GM18508 (cell line): Measurements from ENCODE around the gene FBXO11.
A peak's percentile ranks its signal among the peaks of the same experiment; 100 is the strongest.
"Not testable (repeated sequence)": the region's sequence is repeated elsewhere in the genome, so short reads cannot be mapped to it uniquely, and the experiment has no call there.

ENCODE experiments used
- ATAC-seq: cut with Tn5 transposase; IDR thresholded peaks from one replicate; pipeline ENCODE4 v1.9.1; 2021; ENCODE audit warnings: moderate number of reproducible peaks; ENCODE audit not compliant: insufficient read depth, unreplicated experiment

Gene FBXO11

DNA sequence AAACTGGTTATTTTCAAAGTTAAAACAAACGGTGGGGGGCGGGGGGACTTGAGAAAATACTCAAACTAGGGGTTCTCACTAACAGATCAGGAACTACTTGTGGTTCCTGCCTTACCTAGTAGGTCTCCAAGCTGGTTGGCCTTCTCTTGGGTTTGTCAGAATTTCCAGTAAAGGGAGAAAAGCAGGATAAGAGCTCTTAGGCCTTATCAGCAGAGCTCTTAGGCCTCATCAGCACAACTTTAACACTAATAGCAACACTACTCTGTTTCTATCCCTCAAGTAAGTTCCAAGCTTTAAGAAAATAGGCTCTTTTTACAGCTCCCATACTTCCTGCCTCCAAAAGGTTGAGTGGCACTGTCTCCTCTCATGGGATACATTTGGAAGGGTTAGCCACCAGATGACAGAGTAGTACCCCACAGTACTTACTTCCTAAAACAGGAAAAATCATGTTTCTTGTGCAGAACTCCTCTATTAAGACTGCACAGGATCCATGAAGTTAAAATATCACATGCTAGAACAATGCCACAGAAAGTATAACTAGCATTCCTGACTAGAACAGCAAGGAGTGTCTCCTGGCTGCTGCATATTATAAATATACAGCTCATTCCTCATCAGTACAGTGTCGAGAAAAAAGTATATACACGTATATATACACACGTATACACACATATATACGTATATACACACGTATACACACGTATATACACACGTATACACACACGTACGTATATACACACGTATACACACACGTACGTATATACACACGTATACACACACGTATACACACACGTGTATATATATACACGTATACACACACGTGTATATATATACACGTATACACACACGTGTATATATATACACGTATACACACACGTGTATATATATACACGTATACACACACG lies 6.1 kb downstream of the FBXO11 start:
- no peak for ATAC-seq

DNA sequence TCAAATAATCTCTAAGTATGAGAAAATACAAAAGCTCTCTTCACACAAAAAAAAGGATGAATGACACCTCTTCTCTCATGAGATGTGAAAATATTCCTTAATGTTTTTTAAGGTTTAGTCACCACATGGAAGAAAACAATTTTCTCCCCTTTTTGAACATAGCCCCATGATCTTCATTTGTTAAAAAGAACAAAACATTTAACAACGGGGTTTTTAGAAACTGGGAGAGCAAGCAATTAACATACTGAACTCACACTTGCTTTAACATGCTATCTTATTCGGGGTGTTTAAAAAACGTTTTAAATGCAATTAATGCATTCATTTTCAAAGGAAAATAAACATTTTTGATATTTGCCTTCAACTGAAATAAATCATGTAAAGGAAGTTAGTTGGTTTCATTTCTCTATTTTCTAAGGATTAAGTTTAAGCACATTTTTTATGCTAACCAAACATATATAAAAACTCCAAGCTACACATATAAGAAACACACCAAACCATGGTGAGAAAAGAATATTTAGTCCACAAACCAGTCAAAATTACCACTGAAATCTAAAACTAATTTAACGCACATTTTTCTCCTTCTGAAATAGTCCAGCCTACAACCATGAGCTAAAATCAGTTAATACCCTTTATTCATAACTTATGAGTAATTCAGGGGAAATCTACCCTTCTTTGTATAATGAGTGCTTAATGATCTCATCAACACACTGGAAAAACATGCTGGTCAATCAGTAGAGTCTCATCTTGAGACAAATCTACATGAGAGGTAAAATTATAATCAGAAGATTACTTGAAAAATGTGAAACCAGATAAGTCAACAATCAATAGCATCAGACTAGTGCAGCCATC lies 8.2 kb downstream of the FBXO11 start:
- peak; percentile 74 for ATAC-seq

DNA sequence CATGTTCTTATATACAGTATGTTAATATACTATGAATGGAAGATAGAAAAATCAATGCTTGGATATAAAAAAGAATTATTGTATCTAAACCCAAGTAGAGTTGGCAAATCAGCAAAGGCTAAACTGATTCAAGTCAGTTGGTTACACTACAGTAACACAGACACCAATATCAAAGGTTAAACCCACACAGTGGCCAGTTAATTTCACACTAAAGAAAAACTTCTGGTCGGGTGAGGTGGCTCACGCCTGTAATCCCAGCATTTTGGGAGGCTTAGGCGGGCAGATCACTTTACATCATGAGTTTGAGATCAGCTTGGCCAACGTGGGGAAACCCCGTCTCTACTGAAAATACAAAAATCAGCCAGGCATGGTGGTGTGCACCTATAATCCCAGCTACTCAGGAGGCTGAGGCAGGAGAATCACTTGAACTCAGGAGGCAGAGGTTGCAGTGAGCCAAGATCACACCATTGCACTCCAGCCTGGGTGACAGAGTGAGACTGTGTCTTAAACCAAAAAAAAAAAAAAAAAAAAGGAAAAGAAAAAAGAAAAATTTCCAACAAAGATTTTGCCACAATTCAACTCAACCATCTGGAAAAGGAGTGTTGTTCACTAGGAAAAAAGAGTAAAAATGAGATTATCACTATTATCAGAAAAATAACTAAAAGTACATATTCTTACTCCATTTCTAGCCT lies 9.0 kb downstream of the FBXO11 start:
- not testable (repeated sequence) for ATAC-seq

DNA sequence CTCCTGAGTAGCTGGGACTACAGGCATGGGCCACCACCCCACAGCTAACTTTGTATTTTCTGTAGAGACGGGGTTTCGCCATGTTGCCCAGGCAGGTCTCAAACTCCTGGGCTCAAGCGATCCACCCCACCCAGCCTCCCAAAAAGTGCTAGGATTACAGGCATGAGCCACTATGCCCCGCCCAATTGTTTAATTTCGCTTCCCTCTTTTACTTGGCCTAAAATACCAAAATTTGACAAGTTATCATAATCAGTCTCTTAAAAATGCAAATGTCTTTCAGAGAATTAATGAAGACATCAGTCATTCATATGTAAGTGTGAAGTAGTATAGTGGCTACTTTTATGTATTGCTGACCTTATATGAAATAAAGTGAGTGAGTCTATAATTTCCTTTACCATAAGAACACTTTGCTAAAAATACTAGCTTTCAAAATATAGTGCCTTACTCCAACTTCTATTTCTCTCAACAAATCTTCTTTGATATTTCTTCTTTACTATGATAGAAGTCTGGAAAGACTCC lies 9.8 kb downstream of the FBXO11 start:
- no peak for ATAC-seq

DNA sequence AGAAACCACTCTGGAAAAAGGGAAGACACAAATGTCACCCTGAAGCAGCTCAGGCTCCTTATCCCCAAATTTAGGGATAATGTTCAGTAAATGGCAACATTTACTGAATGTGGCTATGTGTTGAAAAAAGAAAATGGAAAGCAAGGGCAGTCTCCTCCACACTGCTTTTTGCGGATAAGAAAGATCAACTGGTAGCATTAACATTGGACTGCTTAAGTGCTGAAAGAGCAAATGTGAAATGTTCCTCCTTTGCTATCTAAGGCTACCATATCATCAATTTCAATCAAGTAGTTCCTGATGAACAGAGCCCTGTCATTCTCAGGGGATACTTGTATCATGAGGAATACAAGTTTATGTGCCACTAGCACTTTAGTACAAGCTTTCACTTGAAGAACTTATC lies 12.5 kb downstream of the FBXO11 start:
- ATAC-seq = no peak

DNA sequence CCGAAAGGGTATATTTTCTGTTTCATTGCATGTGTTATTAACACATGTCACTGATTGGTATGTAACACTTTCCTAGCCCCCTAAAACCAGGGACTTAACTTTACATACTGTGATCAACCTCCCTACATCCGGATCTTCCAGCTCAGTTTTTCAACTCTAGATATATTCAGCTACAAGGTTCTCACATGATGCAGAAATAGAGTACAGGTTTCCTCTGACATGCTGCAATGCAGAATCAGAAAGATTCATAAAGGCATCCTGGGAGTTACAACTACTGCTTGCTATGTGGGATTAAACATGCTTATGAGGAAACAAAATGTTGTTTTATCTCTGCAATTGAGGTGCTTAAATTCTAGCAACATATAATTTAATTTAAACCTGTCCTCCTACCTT lies 14.0 kb downstream of the FBXO11 start:
- ATAC-seq = no peak

DNA sequence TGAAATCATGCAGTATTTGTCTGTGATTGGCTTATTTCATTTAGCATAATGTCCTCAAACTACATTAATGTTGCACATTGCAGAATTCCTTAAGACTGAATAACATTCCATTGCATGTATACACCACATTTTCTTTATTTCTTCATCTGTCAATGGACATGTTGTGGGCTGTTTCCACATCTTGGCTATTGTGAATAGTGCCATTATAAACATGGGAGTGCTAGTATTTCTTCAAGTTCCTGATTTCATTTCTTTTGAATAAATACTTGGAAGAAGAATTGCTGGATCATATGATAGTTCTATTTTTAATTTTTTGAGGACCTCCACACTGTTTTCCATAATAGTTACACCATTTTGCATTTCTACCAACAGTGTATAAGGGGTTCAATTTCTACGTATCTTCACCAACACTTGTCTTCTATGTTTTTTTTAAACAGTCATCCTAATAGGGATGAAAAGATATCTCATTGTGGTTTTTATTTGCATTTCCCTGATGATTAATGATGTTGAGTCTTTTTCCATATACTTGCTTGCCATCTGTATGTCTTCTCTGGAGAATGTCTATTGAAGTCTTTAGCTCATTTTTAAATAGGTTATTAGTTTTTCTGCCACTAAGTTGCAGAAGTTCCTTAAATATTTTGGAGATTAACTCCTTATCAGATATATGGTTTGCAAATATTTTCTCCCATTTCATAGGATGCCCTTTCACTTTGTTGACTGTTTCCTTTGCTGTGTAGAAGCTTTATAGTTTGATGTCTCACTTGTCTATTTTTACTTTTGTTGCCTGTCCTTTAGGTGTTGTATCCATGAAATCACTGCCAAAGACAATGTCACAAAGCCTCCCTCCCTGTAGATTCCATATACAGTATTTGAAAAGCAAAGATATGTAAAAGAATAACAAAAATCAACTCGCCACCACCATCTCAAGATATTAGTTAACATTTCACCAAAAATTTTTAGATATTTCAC lies 14.6 kb downstream of the FBXO11 start:
- ATAC-seq = no peak

DNA sequence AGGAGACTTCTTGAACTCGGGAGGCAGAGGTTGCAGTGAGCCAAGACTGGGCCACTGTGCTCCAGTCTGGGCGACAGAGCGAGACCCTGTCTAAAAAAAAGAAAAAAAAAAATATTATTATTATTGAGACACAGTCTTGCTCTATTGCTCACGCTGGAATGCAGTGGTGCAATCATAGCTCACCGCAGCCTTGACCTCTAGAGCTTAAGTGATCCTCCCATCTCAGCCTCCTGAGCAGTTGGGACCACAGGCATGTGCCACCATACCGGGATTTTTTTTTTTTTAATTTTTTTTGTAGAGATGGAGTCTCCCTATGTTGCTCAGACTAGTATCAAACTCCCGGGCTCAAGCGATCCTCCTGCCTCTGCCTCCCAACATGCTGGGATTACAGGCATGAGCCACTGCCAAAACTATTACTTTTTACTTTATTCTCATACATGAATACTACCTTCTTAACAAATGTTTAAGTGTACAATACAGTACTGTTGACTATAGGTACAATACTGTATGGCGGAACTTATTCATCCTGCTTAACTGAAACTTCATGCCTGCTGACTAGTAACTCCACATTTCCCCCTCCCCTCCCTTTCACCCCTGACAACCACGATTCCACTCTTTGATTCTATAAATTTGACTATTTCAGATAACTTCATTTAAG lies 15.5 kb downstream of the FBXO11 start:
- no peak for ATAC-seq

DNA sequence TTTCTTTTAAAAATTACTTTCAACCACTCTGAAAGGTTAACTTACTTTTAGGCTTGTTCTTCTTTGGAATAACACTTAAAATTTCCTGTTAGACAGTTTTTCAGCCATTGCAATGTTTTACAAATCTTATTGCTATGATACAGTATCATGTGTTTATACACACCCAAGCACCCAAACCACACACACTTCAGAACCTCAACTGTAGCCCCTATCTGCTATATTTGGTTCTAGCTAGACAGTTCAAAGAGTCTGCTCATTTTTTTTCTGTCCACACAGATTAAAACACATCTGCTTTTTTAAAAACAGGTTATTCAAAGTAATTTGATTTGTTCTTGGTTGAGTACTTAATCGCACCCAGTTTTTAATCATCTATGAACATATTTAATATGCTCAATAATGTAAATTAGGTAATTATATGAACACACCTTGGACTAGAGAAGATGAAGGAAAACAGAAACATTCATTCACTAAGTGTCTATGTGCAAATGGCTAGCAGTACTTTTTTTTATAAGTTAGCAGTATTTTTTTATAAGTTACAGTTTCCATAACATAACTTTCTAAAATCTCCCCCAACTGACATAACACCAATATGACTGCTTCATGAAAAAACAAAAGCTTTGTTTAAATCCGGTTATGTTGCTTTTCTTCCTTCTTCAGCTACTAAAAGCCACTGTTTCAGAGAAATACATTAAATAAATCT lies 17.6 kb downstream of the FBXO11 start:
- no peak for ATAC-seq

DNA sequence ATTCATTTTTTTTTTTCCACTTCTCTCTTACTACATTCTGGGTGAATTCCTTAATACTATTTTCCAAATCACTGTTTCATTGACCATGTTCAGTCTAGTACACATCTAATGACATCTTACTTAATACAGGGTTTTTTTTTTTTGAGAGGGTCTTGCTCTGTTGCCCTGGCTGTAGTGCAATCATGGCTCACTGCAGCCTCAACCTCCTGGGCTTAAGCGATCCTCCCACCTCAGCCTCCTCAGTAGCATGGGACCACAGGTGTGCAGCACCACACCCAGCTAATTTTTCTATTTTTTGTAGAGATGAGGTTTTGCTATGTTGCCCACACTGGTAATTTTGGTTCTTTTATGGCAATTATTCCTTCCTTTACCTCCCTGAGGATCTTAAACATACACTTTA lies 29.4 kb downstream of the FBXO11 start:
- no peak for ATAC-seq

DNA sequence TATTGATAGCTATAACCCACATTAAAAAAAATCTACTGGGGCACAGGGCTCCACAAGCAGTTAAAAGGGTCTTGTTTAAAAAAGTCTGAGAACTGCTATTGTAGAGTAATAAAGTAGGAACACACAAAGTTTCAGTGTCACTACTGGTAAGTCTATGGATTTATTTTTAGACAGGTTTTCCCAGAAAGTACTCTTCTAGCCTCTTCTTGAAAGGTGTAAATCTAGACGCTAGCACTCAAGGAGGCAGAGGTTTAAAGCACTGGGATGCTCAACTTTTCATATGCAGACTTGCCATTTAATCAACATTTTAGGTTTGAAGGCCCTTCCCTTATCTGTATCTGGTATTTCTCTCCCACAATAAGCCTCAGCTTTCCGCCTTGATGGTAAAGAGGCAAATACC lies 33.4 kb downstream of the FBXO11 start:
- ATAC-seq = no peak

DNA sequence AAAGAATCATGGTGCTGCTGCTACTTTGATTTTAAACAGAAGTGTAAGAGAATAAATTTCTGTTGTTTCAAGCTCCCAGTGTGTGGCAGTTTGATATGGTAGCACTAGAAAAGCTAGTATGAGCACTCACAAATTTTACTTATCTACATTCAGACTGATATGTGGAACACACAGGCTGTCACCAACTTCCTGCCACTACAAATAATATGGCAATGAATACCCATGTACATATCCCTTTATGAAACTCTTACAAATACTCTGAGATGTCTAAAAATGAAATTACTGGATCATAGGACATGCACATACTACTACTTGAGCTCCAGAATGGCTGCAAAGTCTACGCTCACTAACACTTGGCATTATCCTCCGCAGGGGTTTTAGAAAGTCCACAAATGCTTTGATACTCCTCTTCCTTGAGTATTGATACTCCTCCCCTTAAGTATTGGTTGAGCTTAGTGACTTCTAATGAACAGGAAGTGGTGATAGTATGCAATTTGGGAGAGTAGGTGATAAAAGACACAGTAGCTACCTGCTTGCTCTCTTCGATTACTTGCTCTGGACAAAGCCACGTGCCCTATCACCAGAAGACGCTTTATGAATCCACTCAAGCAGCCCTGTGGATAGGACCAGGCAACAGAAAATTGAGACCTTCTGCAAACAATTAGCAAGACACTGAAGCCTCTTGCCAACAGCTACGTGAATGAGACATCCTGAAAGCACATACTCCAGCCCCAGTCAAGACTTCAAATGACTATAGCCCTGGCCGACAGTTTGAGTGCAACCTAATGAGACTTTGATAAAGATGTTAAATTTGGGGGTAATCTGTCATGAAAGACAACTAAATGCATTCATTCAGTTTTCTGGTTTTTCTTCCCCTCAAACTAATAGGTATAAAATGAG lies 35.4 kb downstream of the FBXO11 start:
- no peak for ATAC-seq

DNA sequence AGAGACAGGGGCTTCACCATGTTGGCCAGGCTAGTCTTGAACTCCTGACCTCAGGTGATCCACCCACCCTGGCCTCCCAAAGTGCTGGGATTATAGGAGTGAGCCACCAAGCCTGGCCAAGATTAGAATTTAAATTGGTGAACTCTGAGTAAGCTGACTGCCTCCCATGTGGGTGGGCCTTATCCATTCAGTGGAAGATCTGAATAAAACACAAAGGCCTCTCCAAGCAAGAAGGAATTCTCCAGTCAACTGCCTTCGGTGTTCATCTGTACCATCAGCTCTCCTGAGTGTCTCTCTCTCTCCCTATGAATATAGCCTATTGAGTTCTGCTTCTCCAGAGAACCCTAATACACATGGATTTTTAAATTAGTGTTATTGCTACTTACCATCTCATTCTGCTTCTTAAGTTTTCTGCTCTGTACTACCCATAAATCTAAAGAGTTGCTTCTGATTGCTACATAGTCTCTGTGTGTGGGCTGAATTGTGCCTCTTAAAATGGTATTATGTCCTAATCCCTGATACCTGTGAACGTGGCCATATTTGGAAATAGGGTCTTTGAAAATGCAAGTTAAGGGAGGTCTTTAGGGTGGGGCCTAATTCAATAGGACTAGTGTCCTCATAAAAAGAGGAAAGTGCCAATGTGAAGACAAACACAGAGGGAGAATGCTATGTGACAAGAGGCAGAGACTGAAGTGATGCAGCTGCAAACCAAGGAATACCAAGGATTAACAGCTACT lies 36.3 kb downstream of the FBXO11 start:
- ATAC-seq = no peak

DNA sequence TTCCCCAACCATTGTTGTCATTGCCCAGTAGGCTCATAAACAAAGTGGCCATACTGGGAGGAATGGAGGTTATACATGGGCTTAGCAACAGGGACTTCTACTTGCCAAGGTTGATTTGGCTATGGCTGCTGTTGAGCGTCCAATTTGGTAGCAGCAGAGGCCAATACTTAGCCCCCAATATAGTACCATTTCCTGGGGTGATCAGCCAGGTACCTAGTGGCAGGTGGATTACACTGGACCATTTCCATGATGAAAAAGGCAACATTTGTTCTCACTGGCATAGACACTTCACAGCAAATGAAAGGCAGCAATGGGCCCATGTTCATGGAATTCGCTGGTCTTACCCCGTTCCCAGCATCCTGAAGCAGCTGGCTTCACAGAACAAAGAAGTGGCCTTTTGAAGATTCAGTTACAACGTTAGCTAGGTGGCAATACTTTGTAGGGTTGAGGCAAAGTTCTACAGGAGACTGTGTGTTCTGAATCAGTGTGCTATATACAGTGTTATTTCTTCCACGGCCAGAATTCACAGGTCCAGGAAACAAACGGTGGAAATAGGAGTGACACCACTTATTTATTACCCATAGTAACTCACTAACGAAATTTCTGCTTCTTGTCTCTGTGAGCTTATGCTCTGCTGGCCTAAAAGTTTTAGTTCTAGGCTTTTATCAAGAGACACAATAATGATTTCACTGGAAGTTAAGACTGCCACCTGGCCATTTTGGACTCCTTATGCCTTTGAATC lies 37.5 kb downstream of the FBXO11 start:
- no peak for ATAC-seq

DNA sequence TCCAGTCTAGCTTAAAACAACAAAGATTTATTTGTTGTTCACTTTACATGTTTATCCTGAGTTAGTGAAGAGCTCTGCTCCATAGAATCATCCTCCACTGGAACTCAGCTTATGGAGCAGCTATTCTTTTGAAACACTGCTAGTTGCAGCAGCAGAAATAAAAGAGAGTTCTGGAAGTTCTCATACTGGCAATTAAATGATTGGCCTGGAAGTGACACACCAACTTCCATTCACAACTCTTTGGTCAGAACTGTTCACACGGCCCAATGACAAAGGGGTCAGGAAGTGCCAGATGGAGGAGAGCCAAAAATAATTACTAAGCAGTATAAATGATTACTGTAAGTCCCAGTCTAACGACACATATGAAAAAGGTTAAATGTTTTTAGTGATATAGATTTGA lies 39.1 kb downstream of the FBXO11 start:
- no peak for ATAC-seq

DNA sequence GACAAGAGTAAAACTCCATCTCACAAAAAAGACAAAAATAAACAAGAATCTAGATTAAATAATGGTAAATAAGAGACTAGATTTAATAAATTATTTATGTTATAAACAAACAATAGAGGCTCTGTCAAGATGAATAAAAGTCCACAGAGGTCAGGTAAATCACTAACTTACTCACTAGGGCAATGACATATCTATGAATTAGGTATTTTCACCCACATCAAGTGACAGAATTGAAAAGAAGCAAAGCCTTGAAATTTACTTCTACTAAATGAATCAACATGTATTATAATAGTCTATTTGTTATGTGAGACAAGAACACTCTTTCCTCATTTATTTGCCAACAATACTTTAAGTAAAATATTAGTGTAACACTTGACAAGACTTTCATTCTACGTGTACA lies 41.7 kb downstream of the FBXO11 start:
- no peak for ATAC-seq
